Heart left ventricle (tissue), 16 donors: ENCODE results near the gene APP. TPM values are rescaled to one million over a fixed set of nuclear protein-coding genes. Genes with fewer than 3 reads are reported as not detected.

Experiments used
- ATAC-seq, 4 donors: fragments of 200-7000 bp; cut with Tn5 transposase; one replicate each; pipeline ENCODE4 v1.9.1; 2020 to 2022; ENCODE audit warnings: moderate library complexity in 4 of 4, mild to moderate bottlenecking in 3 of 4, moderate number of reproducible peaks in 1 of 4
- DNase-seq, 5 donors: peaks; one replicate each; pipeline ENCODE4 v3.0.0-alpha.2; 2020
- H3K27ac ChIP-seq, 12 donors: fragments of 200-600 bp; sonication (generic) in 4 of 12; one replicate each; pipeline versions ENCODE4 v1.5.0 to v1.8.0; 2016 to 2022; ENCODE audit warnings: mild to moderate bottlenecking in 2 of 12
- H3K27me3 ChIP-seq, 9 donors: fragments of 200-600 bp; sonication (generic) in 2 of 9; one replicate each; pipeline versions ENCODE4 v1.5.1 to v1.8.0; 2016 to 2022; ENCODE audit warnings: mild to moderate bottlenecking in 3 of 9
- H3K36me3 ChIP-seq, 9 donors: fragments of 200-600 bp; sonication (generic) in 2 of 9; one replicate each; pipeline versions ENCODE4 v1.5.0 to v1.8.0; 2018 to 2022; ENCODE audit warnings: mild to moderate bottlenecking in 2 of 9
- H3K4me1 ChIP-seq, 12 donors: fragments of 200-600 bp; sonication (generic) in 4 of 12; one replicate each; pipeline versions ENCODE4 v1.5.0 to v1.8.0; 2016 to 2022; ENCODE audit warnings: mild to moderate bottlenecking in 3 of 12
- H3K4me3 ChIP-seq, 12 donors: fragments of 200-600 bp; sonication (generic) in 4 of 12; one replicate each; pipeline versions ENCODE4 v1.5.0 to v1.8.0; 2017 to 2022; ENCODE audit warnings: mild to moderate bottlenecking in 9 of 12, moderate library complexity in 4 of 12
- H3K9me3 ChIP-seq, 12 donors: fragments of 200-600 bp; sonication (generic) in 4 of 12; one replicate each; pipeline versions ENCODE4 v1.5.0 to v1.8.0; 2016 to 2022; ENCODE audit warnings: mild to moderate bottlenecking in 1 of 12
- CTCF ChIP-seq, 12 donors: fragments of 200-600 bp; sonication (generic) in 4 of 12; IDR thresholded peaks; one replicate each; pipeline versions ENCODE4 v1.5.0 to v1.8.0; 2018 to 2022; ENCODE audit warnings: antibody characterized with exemption in 12 of 12, mild to moderate bottlenecking in 5 of 12
- POLR2A ChIP-seq, 2 donors: fragments of 450-650 bp; IDR thresholded peaks; one replicate each; pipeline ENCODE4 v1.6.1; 2017; ENCODE audit warnings: antibody characterized with exemption in 2 of 2, mild to moderate bottlenecking in 2 of 2, moderate library complexity in 2 of 2
- WGBS, 4 donors: extraction: QIAGEN DNeasy Blood & Tissue Kit in 2 of 4; methylation state at CpG; one replicate each; pipeline versions ENCODE4 v1.1.5 to v1.1.7; 2013 to 2018; 5-methylcytosine and 5-hydroxymethylcytosine counted together
- intact Hi-C, 10 donors: fragments of 100-400 bp; cut with DNase I; formaldehyde crosslinking; loops; one replicate each; pipeline versions ENCODE4 v1.11.1 to v1.14.2; 2022
- polyA plus RNA-seq, 2 donors: library from polyadenylated mRNA; stranded (reverse); fragments of 200-250 nt; gene quantifications; one replicate each; pipeline ENCODE4 v1.2.3, GENCODE V29; 2013
- total RNA-seq, 9 donors: library from RNA; depleted of rRNA in 2 of 9; stranded (reverse); fragments of >200 nt in 2 of 9; fragmentation: NEBNext Ultra II Directional in 3 of 9; extraction: Animal tissue kit (Norgen Biotek cat#: 25700) in 3 of 9; gene quantifications; one replicate each; pipeline versions ENCODE4 v1.1.0 to v1.2.4, GENCODE V29; 2016 to 2023
- donor health status: ischemic (EF 13 %, LVEDD 7.1; RV severe dilation, severe dysfunction).
- donor health status: healthy with polysubstance abuse.
- donor health status: DM: no; HTN: yes; CAD: no.
- donor health status: DM: no; HTN: no; CAD: no.
- donor health status: ischemic (EF 25% LVEDD 6.9; RV normal size, moderate dysfunction).
- donor health status: ischemic (EF 25% LVEDD 5.7; RV mildly dilated, moderate dysfunction).
- donor health status: healthy.
- donor health status: DM: yes; HTN: yes; CAD: no.
- donor health status: ischemic (EF 35%, LVEDD 5.7; RV mildly dilated, moderate dysfunction).
- donor health status: nonischemic (EF 11% LVEDD 7.7; RV severe dilation, severe dysfunction).
- donor health status: DM: yes; HTN: yes; CAD: no.
- donor health status: PGD.
- donor health status: ischemic (EF 29% LVEDD 5.4; RV normal size, mild dysfunction).
- donor health status: nonischemic (EF 23%, LVEDD 6.1; RV moderate dilation, normal function).

Gene APP
- total and polyA plus RNA-seq, 11 donors, result 103 to 467 (median 373) TPM

GRCh38 chr21:25859235-25859929 is 311.2 kb downstream of the APP start:
- no peak for DNase-seq
- intact Hi-C loops, result no loop called here
- Histone ChIP-seq H3K27me3 (no peaks in the 10 kb centered on the region), H3K4me1 (peaks cover 0 to 7% (median 0%) of the 10 kb centered on the region in 12 donors), H3K4me3 (no peak overlapping the region), H3K36me3 (no peaks in the 10 kb centered on the region), H3K9me3 (no peaks in the 10 kb centered on the region), H3K27ac (no peak overlapping the region)
- no peak for ATAC-seq
- WGBS, 4 donors, result 77 to 82% (median 80%) methylated on average over 5 of the region's 5 CpGs
- TF ChIP-seq POLR2A (IDR thresholded peaks at IDR 0.05) (no peak), CTCF (IDR thresholded peaks at IDR 0.05) (no peak)

GRCh38 chr21:25858325-25858724 is 312.2 kb downstream of the APP start:
- H3K36me3 ChIP-seq, result no peaks in the 10 kb centered on the region
- DNase-seq (no peak), ATAC-seq (no peak)
- H3K27me3 ChIP-seq, result no peaks in the 10 kb centered on the region
- H3K4me1 ChIP-seq, result peaks cover 0 to 7% (median 0%) of the 10 kb centered on the region in 12 donors
- WGBS, 4 donors, result 85 to 98% (median 92%) methylated on average over 3 of the region's 3 CpGs
- H3K9me3 ChIP-seq, result no peaks in the 10 kb centered on the region
- no peak overlapping the region for H3K4me3 ChIP-seq
- H3K27ac ChIP-seq, result no peak overlapping the region
- intact Hi-C loops, result no loop called here
- no peak for TF ChIP-seq CTCF (IDR thresholded peaks at IDR 0.05)
- no peak for TF ChIP-seq POLR2A (IDR thresholded peaks at IDR 0.05)

GRCh38 chr21:25857308-25858074 is 313.1 kb downstream of the APP start:
- no peaks in the 10 kb centered on the region for H3K36me3 ChIP-seq
- 48 to 67% (median 56%) methylated on average over 6 of the region's 6 CpGs for WGBS, 4 donors
- no peak for ATAC-seq
- H3K27me3 ChIP-seq, result peaks cover 0 to 7% (median 0%) of the 10 kb centered on the region in 9 donors
- H3K4me3 ChIP-seq, result no peak overlapping the region
- peaks cover 0 to 7% (median 0%) of the 10 kb centered on the region in 12 donors for H3K4me1 ChIP-seq
- no peaks in the 10 kb centered on the region for H3K9me3 ChIP-seq
- TF ChIP-seq CTCF (IDR thresholded peaks at IDR 0.05) (no peak), POLR2A (IDR thresholded peaks at IDR 0.05) (no peak)
- intact Hi-C loops, result no loop called here
- no peak for DNase-seq
- no peak overlapping the region for H3K27ac ChIP-seq

- Histone ChIP-seq H3K4me1 (peaks cover 0 to 7% (median 0%) of the 10 kb centered on the region in 12 donors), H3K27me3 (peaks cover 0 to 12% (median 0%) of the 10 kb centered on the region in 9 donors), H3K4me3 (no peak overlapping the region), H3K36me3 (no peaks in the 10 kb centered on the region), H3K27ac (no peak overlapping the region), H3K9me3 (no peaks in the 10 kb centered on the region)
- intact Hi-C loops, result no loop called here
- 84 to 93% (median 90%) methylated on average over 5 of the region's 5 CpGs for WGBS, 4 donors
- DNase-seq (no peak), ATAC-seq (no peak)
- TF ChIP-seq CTCF (IDR thresholded peaks at IDR 0.05) (no peak), POLR2A (IDR thresholded peaks at IDR 0.05) (no peak)
Observed at GRCh38 chr21:25855576-25855975, 315.0 kb downstream of the APP start.
